ENCODE results near the gene PA2G4. TPM values are rescaled to one million over a fixed set of nuclear protein-coding genes. Genes with fewer than 3 reads are reported as not detected.

The PA2G4 gene
- total and polyA plus RNA-seq, 7 donors: 75.3 to 258 (median 115) TPM

- WGBS, 3 donors: 0 to 1% (median 0%) methylated on average over 2 of the region's 2 CpGs
- Histone ChIP-seq H3K27ac (peak overlapping the region; percentile 95), H3K36me3 (ENCODE audit: insufficient read depth in 1 of 2, low read depth in 1 of 2) (peaks cover 3 to 29% of the 10 kb centered on the region in 2 donors), H3K27me3 (ENCODE audit: insufficient read depth in 3 of 3, low read length in 2 of 3) (no peaks in the 10 kb centered on the region), H3K9me3 (no peaks in the 10 kb centered on the region), H3K4me3 (peak overlapping the region; percentile 81), H3K4me1 (peaks cover 44% of the 10 kb centered on the region)
- DNase-seq: peak; percentile 75 to 87
- peak; percentile 65 to 72 (median 70) for ATAC-seq
- TF ChIP-seq, protein P1, sequence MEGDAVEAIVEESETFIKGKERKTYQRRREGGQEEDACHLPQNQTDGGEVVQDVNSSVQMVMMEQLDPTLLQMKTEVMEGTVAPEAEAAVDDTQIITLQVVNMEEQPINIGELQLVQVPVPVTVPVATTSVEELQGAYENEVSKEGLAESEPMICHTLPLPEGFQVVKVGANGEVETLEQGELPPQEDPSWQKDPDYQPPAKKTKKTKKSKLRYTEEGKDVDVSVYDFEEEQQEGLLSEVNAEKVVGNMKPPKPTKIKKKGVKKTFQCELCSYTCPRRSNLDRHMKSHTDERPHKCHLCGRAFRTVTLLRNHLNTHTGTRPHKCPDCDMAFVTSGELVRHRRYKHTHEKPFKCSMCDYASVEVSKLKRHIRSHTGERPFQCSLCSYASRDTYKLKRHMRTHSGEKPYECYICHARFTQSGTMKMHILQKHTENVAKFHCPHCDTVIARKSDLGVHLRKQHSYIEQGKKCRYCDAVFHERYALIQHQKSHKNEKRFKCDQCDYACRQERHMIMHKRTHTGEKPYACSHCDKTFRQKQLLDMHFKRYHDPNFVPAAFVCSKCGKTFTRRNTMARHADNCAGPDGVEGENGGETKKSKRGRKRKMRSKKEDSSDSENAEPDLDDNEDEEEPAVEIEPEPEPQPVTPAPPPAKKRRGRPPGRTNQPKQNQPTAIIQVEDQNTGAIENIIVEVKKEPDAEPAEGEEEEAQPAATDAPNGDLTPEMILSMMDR (IDR thresholded peaks at IDR 0.05): peak; percentile 78
- intact Hi-C loops (cut with DNase I): loop anchor here (1.0 to 5.0 kb wide), 2 partner anchors 103 to 105 kb away; partner anchors contain the start of genes NABP2 (in 2 of the 2) and RNF41 (in 1 of the 2)
Observed at GRCh38 chr12:56119361-56119796, 15.0 kb downstream of the PA2G4 start.

DNA sequence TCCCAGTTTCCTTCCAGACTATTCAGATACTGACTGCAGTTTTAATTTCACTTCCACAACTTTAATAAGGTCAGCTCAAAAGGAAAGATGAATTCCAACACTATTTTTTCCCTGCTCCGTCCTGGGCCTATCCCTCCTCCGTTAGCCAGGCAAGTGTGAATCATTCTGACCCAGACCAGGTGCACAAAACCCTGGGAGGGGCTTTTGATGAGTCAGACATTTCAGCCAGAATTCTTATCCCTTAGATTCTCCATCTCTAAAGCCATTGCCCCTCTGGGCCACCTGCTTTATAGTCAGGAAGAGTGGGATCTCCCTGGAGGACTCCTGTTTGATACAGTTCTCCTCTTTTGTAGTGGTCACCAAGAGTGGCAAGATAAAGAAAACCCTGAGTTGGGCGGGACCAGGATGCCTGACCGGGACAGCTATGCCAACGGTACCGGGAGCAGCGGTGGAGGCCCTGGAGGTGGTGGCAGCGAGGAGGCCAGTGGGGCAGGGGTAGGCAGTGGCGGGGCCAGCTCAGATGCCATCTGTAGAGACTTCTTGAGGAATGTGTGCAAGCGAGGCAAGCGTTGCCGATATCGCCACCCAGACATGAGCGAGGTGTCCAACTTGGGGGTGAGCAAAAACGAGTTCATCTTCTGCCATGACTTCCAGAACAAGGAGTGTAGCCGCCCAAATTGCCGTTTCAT lies 15.9 kb downstream of the PA2G4 start:
- Histone ChIP-seq H3K27me3 (ENCODE audit: insufficient read depth in 3 of 3, low read length in 2 of 3) (no peaks in the 10 kb centered on the region), H3K9me3 (no peaks in the 10 kb centered on the region), H3K4me3 (peak overlapping the region; percentile 81), H3K27ac (peak overlapping the region; percentile 95), H3K36me3 (ENCODE audit: insufficient read depth in 1 of 2, low read depth in 1 of 2) (peaks cover 3 to 29% of the 10 kb centered on the region in 2 donors), H3K4me1 (peaks cover 42% of the 10 kb centered on the region)
- TF ChIP-seq, protein P1 (IDR thresholded peaks at IDR 0.05): no peak
- WGBS, 3 donors: 71 to 76% (median 72%) methylated on average over 16 to 17 of the region's 17 CpGs
- peak in 1 of 2 donors; percentile 21 for DNase-seq
- no peak for ATAC-seq
- intact Hi-C loops (cut with DNase I): loop anchor here (2.0 to 10.0 kb wide), 3 partner anchors 37 to 344 kb away; partner anchors contain the start of genes MYL6 (in 1 of the 2), SMARCC2 (in 1 of the 2) and SPRYD4 (in 1 of the 2)

DNA sequence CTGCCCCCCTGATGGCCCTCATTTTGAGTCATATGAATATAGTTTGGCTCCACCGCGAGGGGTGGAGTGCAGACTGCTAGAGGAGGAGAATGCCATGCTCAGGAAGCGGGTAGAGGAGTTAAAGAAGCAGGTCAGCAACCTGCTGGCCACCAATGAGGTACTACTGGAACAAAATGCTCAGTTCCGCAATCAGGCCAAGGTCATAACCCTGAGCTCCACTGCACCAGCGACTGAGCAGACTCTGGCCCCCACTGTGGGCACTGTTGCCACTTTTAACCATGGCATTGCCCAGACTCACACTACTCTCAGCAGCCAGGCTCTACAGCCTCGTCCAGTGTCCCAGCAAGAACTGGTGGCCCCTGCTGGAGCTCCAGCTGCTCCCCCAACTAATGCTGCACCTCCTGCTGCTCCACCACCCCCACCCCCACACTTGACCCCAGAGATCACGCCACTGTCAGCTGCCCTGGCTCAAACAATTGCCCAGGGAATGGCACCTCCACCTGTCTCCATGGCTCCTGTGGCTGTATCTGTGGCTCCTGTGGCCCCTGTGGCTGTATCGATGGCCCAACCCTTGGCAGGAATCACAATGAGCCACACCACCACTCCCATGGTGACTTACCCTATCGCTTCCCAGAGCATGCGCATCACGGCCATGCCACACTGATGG lies 17.0 kb downstream of the PA2G4 start:
- no peak for DNase-seq
- intact Hi-C loops (cut with DNase I): loop anchor here (2.0 to 10.0 kb wide), 3 partner anchors 36 to 343 kb away; partner anchors contain the start of genes MYL6 (in 1 of the 2), SMARCC2 (in 1 of the 2) and SPRYD4 (in 1 of the 2)
- WGBS, 3 donors: 53 to 63% (median 56%) methylated on average over 11 of the region's 11 CpGs
- TF ChIP-seq, protein P1 (IDR thresholded peaks at IDR 0.05): no peak
- H3K4me3 ChIP-seq: no peak overlapping the region
- no peaks in the 10 kb centered on the region for H3K9me3 ChIP-seq
- no peaks in the 10 kb centered on the region for H3K27me3 ChIP-seq (ENCODE audit: insufficient read depth in 3 of 3, low read length in 2 of 3)
- H3K27ac ChIP-seq: peak overlapping the region; percentile 95
- no peak for ATAC-seq
- peaks cover 3 to 29% of the 10 kb centered on the region in 2 donors for H3K36me3 ChIP-seq (ENCODE audit: insufficient read depth in 1 of 2, low read depth in 1 of 2)
- H3K4me1 ChIP-seq: peaks cover 41% of the 10 kb centered on the region

- Histone ChIP-seq H3K36me3 (ENCODE audit: insufficient read depth in 1 of 2, low read depth in 1 of 2) (peaks cover 3 to 27% of the 10 kb centered on the region in 2 donors), H3K27ac (peak overlapping the region; percentile 95), H3K4me3 (no peak overlapping the region), H3K27me3 (ENCODE audit: insufficient read depth in 3 of 3, low read length in 2 of 3) (no peaks in the 10 kb centered on the region), H3K9me3 (no peaks in the 10 kb centered on the region), H3K4me1 (peaks cover 51% of the 10 kb centered on the region)
- intact Hi-C loops (cut with DNase I): loop anchor here (1.0 to 10.0 kb wide), 4 partner anchors 35 to 342 kb away; partner anchors contain the start of genes MYL6 (in 2 of the 2) and SPRYD4 (in 1 of the 2)
- TF ChIP-seq, protein P1 (IDR thresholded peaks at IDR 0.05): no peak
- WGBS, 3 donors: 12 to 48% (median 36%) methylated on average over 2 of the region's 2 CpGs
- ATAC-seq: no peak
- no peak for DNase-seq
Observed at GRCh38 chr12:56122637-56123036, 18.3 kb downstream of the PA2G4 start.

Measured in psoas muscle (tissue), 8 donors.